LNCaP clone FGC (cell line): ENCODE measurements around the gene MNDA.

Experiments
- DNase-seq: peaks from one replicate; pipeline ENCODE4 v3.0.0-alpha.2; 2011; ENCODE audit warnings: low read depth
- H3K4me3 ChIP-seq: 2 replicates; pipeline ENCODE4 v1.5.1; 2011; ENCODE audit warnings: mild to moderate bottlenecking, low read depth, low read length, control low read depth
- TF ChIP-seq, protein P1 (sequence below): IDR thresholded peaks from 2 replicates; pipeline ENCODE4 v1.5.1; 2012; ENCODE audit warnings: mild to moderate bottlenecking; ENCODE audit not compliant: control insufficient read depth, insufficient read depth; ENCODE audit errors: extremely low read depth

MNDA gene

DNA sequence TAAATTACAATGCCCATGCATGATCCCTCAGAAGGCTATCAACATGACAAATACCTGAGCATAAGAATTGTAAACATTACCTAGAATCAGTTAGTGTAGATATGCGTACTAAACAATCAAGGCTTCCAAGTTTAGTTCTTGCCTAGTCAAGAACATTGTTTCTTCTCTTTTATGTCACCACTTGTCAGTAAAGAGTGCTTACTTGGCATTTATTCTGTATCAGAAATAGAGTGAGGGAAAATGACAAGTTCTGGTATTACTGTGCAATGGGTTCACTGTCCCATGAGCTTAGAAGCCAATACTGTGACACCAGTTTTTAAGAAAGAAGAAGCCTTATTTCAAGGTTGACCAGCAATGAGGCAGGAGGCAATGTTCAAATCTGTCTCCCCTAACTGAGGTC lies 27.5 kb upstream of the MNDA start:
- H3K4me3 ChIP-seq: no peak overlapping the region
- TF ChIP-seq, protein P1, sequence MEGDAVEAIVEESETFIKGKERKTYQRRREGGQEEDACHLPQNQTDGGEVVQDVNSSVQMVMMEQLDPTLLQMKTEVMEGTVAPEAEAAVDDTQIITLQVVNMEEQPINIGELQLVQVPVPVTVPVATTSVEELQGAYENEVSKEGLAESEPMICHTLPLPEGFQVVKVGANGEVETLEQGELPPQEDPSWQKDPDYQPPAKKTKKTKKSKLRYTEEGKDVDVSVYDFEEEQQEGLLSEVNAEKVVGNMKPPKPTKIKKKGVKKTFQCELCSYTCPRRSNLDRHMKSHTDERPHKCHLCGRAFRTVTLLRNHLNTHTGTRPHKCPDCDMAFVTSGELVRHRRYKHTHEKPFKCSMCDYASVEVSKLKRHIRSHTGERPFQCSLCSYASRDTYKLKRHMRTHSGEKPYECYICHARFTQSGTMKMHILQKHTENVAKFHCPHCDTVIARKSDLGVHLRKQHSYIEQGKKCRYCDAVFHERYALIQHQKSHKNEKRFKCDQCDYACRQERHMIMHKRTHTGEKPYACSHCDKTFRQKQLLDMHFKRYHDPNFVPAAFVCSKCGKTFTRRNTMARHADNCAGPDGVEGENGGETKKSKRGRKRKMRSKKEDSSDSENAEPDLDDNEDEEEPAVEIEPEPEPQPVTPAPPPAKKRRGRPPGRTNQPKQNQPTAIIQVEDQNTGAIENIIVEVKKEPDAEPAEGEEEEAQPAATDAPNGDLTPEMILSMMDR: no peak
- DNase-seq: no peak

DNA sequence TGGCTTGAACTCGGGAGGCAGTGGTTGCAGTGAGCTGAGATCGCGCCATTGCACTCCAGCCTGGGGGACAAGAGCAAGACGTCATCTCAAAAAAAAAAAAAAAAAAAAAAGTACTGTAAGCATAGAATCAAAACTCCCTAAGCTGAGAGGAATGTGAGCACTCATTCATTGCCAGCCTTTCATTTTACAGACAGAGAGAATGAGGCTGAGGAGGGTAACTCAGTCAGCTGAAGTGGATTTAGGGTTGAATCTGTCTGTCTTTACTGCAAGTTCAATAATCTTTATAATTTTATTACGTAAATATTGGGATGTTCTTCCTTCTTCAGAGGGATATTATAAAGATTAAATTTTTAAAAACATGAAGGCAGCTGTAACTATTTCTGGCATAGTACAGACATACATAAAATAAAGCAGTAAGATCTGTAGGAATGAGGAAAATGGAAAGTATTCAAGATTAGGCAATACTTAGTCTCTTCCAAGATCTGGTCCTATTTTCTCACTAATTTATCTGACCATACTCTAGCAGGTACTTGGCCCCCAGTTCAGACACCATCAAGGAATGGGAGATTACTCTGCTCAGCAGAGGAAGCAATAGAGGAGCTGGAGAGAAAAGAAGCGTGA lies 24.1 kb upstream of the MNDA start:
- no peak overlapping the region for H3K4me3 ChIP-seq
- TF ChIP-seq, protein P1: no peak
- no peak for DNase-seq

DNA sequence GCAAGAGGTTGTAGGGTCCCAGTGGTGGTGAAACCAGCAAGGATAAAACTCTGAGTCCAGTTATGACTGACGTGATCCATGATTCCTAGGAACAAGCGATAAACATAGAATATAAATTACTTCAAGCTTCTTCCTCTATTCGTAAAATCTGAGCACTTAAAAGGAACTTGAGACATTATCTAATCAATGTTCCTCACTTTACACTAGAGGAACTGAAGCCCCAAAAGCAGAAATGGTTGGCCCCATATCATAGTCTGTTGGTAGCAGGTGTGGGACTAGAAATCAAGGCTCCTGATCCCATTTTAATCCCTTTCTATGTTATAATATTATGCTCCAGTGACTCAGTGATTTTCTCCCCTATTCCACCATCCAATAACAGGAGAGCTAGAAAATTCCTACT lies 21.9 kb upstream of the MNDA start:
- no peak for DNase-seq
- TF ChIP-seq, protein P1: no peak
- no peak overlapping the region for H3K4me3 ChIP-seq

DNA sequence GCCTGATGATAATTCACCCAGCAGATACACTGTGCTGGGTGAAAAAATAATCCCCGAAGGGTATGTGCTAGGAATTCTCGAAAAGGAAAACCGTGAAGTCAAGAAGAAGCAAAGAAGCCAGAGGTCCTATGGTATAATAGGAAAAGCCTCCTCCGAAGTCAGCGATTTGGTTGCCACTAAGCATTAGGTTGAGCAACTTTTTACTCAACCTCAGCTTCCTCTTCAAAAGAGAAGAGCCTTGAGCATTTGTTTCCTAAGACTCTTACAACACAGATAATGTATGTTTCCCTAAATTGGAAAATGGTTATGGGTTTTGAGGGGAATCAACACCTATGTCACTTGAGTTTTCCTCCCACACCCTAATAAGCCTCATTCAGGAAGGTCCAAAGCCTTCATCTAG lies 21.3 kb upstream of the MNDA start:
- no peak overlapping the region for H3K4me3 ChIP-seq
- DNase-seq: no peak
- TF ChIP-seq, protein P1: no peak

DNA sequence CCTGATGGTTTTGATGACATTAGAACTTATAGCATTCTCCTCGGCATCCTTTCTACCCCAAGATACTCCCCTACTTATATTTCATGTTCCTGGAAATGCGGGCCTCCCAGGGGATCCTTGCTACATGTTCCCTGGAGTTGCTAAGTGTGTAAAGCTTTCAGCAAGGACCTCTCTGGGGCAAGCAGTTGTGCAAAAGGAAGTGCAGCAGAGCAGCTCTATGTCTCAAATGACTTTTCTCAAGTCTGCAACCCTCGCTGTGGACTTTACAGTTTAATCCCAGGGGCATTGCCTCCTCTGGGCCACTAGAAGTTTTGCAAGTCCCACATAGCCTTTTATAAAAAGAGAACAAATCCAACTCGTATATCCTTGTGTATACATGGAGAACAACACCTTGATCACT lies 20.8 kb upstream of the MNDA start:
- no peak overlapping the region for H3K4me3 ChIP-seq
- no peak for DNase-seq
- TF ChIP-seq, protein P1: no peak

DNA sequence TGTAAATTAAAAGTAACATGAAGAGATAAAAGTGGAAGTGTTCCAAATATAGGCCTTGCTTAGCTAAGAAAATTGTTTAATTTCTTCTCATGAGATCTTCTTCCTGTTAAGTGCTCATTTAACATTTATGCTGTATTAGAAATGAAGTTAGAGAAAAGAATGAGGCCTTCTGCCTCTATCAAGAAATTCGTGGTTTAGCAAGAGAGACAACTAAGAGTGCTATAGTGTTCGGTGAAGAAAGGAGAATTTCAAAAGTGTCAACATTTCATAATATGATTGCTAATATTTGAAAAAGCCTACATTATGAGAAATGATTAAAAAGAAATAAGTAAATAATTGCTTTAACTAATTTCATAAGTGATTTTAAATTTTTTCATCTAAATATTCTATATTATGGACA lies 18.8 kb upstream of the MNDA start:
- DNase-seq: no peak
- TF ChIP-seq, protein P1: no peak
- no peak overlapping the region for H3K4me3 ChIP-seq

DNA sequence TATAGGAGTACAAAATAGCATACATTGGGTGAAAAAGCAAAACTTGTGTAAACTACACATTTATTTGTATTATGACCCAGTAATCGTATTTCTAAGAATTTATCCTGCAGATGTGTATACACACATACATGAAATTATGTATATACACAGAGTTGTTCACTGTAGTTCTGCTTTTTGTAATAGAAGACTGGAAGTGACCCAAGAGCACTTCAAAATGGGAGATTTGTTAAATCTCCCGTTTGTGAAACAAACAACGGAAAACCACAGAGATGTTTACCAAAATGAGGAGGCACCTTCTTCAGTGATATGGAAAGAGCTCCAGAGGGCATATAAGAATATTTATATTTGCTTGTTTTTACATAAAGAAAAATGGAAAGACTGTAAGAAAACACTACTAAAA lies 18.0 kb upstream of the MNDA start:
- TF ChIP-seq, protein P1: no peak
- H3K4me3 ChIP-seq: no peak overlapping the region
- DNase-seq: no peak
